Hepatic stellate cell (primary cell): ENCODE results near the gene NKAIN2.
"Not testable (repeated sequence)": the region's sequence is repeated elsewhere in the genome, so short reads cannot be mapped to it uniquely, and the experiment has no call there.

ENCODE experiments used
- DNase-seq: peaks from one replicate; pipeline ENCODE4 v3.0.0; 2011; ENCODE audit warnings: low spot score

The NKAIN2 gene

GRCh38 chr6:123966618-123967017 lies 163.0 kb downstream of the NKAIN2 start:
- no peak for DNase-seq

DNA sequence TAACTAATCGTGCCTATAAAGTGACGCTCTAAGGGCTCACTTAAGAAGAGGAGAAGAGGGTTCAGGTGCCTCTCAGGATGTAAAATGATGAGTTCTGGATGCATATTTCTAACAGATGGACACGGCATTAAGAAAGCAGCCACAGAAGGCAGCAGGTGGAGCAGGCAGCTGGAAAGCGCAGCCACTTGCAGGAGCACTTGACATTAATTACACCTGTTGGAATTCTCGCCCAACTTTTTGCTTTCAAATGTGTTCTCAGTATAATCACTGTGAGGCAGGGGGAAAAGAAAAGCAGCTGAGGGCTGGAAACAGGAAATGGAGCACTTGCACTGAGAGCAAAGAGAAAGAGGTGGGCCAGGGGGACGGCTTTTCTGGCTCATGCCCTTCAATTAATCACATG lies 164.2 kb downstream of the NKAIN2 start:
- no peak for DNase-seq

- no peak for DNase-seq
Measured at GRCh38 chr6:123972600-123973294, 169.1 kb downstream of the NKAIN2 start.

GRCh38 chr6:123980311-123980710 lies 176.6 kb downstream of the NKAIN2 start:
- DNase-seq = no peak

DNA sequence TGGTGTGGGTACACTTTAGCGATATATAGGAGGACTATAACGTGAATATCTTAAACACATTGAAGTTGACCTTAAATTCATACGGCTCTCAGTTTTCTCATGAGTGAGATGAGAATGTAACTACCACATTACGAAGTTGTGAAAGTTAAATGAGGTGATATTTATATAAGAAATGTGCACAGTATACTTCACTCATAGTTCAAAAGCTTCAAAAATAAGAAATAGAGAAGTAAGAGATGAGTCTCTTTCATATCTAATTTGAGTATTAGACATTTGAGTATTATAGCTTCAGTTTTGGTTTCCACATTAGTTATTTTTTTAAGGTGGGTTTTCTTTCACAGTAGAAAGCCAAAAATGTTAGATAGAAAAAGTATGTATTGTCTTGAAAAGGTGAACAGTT lies 183.3 kb downstream of the NKAIN2 start:
- DNase-seq = no peak

GRCh38 chr6:123989918-123990317 lies 186.3 kb downstream of the NKAIN2 start:
- not testable (repeated sequence) for DNase-seq

DNA sequence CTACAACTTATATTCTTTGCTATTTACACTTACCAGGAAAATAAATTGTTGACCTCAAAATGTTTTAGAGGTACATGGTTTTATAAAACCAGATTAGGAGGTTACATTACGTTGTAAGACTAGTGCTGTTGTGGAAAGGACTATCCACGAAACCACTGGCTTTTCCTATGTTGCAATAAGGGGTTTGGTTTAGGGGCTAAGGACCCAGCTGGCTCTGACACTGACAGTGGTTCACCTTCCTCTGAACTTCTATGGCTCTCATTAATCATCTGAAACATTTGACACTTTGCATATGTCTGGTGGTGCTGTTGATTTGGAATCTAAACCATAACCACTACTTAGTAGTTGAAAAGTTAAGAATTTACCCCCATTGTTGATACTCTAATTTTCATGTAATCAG lies 186.7 kb downstream of the NKAIN2 start:
- no peak for DNase-seq

DNA sequence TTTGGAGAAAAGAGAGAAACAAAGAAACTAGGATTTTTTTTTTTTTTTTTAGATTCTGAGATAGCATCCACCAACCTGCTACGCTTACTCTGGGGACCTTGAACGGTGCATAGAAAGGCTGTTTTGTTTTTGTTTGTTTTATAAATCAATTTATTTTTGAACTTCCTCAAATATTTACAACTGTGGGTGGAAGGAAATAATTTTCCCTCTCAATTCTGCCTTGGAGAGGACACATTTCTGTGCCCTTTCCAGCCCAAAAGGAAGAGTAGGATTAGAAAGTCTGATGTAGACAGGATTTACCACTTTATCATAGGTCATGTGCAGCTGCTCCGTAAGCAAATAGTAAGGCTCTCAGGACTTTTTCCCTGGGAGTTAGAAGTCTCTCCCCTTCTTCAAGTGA lies 190.5 kb downstream of the NKAIN2 start:
- DNase-seq = no peak

DNA sequence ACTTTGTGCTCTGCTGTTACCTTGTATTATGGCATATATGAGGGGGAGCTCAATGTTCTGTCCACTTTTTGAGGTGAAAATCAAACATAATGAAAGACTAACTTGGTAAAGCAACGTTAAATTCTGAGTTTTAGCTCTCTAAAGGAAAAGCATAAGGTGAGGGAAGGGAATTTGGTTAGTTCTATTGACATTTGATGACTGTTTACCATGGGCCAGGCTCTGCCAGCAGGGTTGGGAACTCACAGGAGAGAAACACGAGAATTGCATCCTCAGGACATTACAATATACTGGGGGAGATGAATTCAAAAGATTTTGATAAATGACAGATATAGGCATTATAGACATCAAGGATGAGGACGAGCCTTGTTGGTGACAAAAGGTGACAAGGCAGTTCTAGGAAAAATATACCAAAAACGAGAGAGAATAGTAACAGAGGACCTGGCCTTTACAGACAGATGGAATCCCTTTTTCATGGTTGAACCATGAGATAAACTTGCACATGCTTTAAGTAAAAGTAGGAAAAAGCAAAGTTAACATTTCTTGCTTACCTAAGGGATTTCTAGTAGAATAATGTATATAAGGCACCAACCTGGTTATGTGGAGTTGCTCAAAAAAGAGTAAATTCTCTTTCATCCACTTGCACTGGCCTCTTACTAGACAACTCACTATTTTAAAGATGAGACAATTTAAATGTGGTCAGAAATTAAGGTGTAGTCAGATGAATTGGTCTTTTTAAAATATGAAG lies 191.4 kb downstream of the NKAIN2 start:
- DNase-seq = no peak

- DNase-seq = no peak
Measured at GRCh38 chr6:123997223-123997622, 193.6 kb downstream of the NKAIN2 start.

- DNase-seq = no peak
Measured at GRCh38 chr6:124002377-124003081, 198.9 kb downstream of the NKAIN2 start.

DNA sequence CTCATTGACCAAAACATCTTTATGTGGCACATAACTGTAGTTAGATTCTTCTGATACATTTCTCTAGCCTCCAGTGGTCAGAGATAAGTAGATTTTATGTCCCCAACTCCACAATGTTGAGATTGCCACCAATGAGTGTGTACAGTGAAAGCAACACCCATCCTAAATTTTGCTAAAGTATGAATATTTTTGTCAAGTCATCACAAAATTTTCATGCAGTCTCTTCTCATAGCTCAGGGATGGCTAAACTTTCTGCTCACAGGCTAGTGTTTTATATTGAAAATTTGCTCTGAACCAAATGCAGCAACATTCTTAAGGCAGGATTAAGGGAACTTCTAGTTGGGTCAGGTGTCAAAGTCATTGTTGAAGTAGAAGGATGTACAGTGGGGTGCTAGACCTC lies 203.6 kb downstream of the NKAIN2 start:
- no peak for DNase-seq

DNA sequence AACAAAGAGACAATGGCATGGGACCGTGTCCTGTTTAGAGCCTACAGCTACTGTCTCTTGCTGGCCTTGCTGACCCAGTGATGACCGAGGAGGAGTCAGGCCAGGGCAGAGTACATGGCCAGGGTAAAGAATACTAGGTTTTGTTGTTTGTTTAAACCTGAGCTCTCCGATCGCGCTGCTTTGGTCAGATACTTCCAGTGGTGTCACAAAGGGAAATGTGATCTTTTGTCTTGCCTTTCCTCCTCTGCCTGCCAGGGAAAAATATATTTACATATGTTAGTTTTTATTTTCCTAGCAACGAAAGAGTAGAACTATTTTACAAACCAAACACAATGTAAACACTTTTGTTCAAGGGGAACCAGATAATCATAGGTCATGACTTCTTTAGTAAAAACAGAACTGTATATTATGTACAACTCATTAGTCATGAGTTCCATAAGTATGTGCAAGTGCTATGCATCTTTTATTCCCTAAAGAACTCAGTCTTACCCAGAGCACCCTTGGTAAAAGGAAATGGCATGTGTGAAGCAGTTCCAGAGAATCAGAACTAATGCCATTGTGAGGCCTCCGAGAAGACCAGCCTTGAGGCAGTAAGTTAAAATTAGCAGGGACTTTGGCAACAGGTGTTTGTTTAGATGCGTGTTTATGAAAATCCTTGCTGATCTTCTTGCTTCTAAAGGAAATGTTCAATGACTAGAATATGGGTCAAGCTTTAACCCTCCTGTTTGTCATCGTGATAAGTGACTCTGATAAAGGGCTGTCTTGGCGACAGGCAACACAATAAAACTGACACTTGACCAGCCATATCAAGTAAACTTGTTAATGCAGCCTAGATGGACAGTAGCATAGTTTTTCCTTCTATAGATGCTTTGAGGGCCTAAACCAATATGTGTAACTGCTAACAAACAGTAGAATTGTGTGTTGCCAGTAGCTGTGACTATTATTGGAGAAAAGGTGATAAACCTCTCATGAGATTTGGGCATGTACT lies 204.6 kb downstream of the NKAIN2 start:
- no peak for DNase-seq

- no peak for DNase-seq
Measured at GRCh38 chr6:124008988-124009765, 205.5 kb downstream of the NKAIN2 start.

DNA sequence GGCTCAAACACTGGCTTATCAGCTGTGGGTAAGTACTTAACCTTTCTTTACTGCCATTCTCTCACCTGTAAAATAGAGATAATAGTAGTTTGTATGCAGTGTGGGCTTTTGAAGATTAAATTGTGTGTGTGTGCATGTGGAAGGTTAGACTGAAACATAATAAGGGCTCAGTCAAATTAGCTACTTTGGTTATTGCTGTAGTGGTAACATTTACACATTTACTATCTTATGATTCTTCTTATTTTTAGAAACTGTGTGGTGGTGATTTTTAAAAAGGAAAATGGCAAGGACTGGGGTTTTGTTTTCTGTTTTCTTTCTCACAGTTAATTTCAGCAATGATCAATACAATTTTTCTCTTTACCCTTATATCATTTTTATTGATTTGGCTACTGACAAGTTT lies 206.9 kb downstream of the NKAIN2 start:
- DNase-seq = no peak

DNA sequence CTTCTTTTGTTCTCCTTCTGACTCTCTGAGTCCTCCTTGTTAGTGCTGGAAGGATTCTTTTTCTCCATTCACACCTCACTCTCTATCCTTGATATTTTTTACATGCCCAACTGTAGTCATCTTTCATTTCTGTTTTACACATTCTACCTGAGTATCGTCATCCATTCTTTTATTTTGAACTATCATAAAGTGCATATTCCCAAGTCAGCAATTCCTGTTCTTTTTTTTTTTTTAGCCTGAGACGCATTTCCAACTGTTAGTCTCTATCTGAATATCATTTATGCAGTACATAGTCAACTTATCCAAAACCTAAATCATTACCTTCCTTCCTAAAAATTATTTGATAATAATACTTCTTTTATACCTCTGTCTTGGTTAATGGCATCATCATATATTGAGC lies 207.5 kb downstream of the NKAIN2 start:
- DNase-seq = no peak

- not testable (repeated sequence) for DNase-seq
Measured at GRCh38 chr6:124022051-124022450, 218.4 kb downstream of the NKAIN2 start.

- DNase-seq = no peak
Measured at GRCh38 chr6:124022641-124023040, 219.0 kb downstream of the NKAIN2 start.

GRCh38 chr6:124026694-124027093 lies 223.0 kb downstream of the NKAIN2 start:
- DNase-seq = no peak

DNA sequence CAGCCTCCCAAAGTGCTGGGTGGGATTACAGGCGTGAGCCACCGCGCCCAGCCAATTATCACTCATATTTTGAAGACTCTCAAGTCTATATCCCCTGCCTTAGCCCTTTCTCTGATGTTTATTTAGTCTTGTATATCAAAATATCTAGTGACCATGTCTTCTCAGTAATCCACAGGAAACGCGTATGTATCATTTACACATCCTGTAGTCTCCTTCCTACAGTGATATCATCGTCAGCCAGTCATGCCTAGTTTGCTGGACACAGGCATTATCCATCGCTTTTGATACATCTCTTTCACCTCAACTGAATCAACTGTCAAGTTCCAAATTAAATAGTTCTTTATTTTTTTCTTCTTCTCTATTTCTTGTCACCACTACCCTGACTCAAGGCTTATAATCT lies 223.7 kb downstream of the NKAIN2 start:
- no peak for DNase-seq

- no peak for DNase-seq
Measured at GRCh38 chr6:124028117-124028516, 224.5 kb downstream of the NKAIN2 start.
